WTC11 (cell line): ENCODE data around the gene MORN5.

ENCODE experiments used
- ETV6 ChIP-seq: sonication (generic); formaldehyde crosslinking; IDR thresholded peaks from 2 replicates; pipeline ENCODE4 v1.8.1; 2022; ENCODE audit warnings: mild to moderate bottlenecking, missing genetic modification reagents
- FOXJ3 ChIP-seq: sonication (generic); formaldehyde crosslinking; IDR thresholded peaks from 2 replicates; pipeline ENCODE4 v1.9.0; 2021; ENCODE audit warnings: missing genetic modification reagents, mild to moderate bottlenecking, borderline replicate concordance
- GABPB1 ChIP-seq: sonication (generic); formaldehyde crosslinking; IDR thresholded peaks from 2 replicates; pipeline ENCODE4 v1.8.1; 2023; ENCODE audit warnings: mild to moderate bottlenecking, missing genetic modification reagents
- SP1 ChIP-seq: sonication (generic); formaldehyde crosslinking; conservative IDR thresholded peaks from 2 replicates; pipeline ENCODE4 v1.8.1; 2022; ENCODE audit warnings: missing genetic modification reagents
- ZBTB21 ChIP-seq: sonication (generic); formaldehyde crosslinking; IDR thresholded peaks from 2 replicates; pipeline ENCODE4 v1.8.1; 2023; ENCODE audit warnings: mild to moderate bottlenecking, missing genetic modification reagents, borderline replicate concordance
- TF ChIP-seq, protein P1 (sequence below): sonication (generic); formaldehyde crosslinking; IDR thresholded peaks from 2 replicates; pipeline ENCODE4 v1.8.0; 2022; ENCODE audit warnings: mild to moderate bottlenecking, missing genetic modification reagents
- TF ChIP-seq, protein P2 (sequence below): fragments of 200-600 bp; IDR thresholded peaks from 2 replicates; pipeline ENCODE4 v1.8.0; 2022; ENCODE audit warnings: antibody characterized with exemption

DNA sequence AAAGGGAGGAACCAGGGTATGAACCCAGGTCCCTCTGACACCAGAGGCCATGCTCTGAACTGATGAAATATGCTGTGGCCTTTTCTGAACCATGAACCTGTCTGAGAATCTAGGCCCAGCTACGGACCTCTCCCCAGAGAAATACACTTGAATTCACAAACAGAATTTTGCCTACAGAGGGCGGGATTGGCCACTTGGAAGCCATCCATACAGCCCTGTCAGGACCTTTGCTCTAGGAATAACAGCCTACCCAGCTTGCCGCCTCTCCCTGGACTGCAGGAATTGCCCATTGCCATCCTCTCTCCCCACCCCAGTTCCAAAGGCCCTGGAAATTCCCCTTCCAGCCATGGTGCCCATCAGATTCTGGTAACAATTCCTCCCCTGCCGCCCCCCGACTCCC, 26.6 kb downstream of the MORN5 start:
- TF ChIP-seq, protein P1, sequence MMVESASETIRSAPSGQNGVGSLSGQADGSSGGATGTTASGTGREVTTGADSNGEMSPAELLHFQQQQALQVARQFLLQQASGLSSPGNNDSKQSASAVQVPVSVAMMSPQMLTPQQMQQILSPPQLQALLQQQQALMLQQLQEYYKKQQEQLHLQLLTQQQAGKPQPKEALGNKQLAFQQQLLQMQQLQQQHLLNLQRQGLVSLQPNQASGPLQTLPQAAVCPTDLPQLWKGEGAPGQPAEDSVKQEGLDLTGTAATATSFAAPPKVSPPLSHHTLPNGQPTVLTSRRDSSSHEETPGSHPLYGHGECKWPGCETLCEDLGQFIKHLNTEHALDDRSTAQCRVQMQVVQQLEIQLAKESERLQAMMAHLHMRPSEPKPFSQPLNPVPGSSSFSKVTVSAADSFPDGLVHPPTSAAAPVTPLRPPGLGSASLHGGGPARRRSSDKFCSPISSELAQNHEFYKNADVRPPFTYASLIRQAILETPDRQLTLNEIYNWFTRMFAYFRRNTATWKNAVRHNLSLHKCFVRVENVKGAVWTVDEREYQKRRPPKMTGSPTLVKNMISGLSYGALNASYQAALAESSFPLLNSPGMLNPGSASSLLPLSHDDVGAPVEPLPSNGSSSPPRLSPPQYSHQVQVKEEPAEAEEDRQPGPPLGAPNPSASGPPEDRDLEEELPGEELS (CRISPR knock-in tag) = no peak
- TF ChIP-seq ZBTB21 (CRISPR knock-in tag) (no peak), FOXJ3 (CRISPR knock-in tag) (no peak), ETV6 (CRISPR knock-in tag) (no peak), GABPB1 (CRISPR knock-in tag) (no peak), SP1 (CRISPR knock-in tag) (no peak)
- TF ChIP-seq, protein P2, sequence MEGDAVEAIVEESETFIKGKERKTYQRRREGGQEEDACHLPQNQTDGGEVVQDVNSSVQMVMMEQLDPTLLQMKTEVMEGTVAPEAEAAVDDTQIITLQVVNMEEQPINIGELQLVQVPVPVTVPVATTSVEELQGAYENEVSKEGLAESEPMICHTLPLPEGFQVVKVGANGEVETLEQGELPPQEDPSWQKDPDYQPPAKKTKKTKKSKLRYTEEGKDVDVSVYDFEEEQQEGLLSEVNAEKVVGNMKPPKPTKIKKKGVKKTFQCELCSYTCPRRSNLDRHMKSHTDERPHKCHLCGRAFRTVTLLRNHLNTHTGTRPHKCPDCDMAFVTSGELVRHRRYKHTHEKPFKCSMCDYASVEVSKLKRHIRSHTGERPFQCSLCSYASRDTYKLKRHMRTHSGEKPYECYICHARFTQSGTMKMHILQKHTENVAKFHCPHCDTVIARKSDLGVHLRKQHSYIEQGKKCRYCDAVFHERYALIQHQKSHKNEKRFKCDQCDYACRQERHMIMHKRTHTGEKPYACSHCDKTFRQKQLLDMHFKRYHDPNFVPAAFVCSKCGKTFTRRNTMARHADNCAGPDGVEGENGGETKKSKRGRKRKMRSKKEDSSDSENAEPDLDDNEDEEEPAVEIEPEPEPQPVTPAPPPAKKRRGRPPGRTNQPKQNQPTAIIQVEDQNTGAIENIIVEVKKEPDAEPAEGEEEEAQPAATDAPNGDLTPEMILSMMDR = no peak
